ENCODE measurements around the gene CDC14B.
"Not testable (repeated sequence)": the region's sequence is repeated elsewhere in the genome, so short reads cannot be mapped to it uniquely, and the experiment has no call there.

The CDC14B gene

DNA sequence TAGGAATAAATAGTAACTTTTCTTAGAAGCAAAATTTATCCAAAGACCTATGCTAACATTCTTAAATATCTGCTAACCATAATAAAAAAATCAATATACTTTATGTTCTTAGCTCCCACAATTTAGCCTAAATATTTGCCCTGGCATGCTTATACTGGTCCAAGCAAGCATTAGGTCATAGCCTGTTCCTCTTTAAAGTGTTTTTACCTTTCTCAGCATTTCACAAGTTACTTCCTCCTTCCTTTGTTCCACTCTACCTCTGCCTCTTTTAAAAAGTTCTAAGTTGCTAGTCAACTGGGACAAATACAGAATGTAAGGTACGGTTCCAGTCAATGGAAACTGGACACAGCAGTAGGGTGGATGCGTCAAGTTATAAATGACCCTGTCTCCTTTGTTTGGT, 37.4 kb downstream of the CDC14B start:
- not testable (repeated sequence) for DNase-seq

DNA sequence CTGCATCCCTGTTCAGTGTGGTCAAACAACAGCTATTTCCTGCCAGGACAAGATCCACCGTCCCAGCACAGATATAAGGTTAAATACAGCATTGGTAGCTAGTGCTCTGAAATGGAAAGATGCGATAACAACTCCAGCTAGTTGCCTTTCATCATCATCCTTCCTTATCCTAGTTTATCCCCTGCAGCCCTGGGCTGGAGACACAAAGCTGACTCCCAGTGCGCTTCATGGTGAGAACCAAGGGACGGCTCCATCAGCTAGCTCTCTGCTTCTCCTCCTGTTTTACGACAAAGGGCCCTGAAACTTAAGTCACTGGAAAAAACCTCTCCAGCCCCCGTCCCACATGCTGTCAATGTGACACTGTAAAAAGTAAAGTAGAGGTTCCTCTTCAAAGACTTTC, 37.9 kb downstream of the CDC14B start:
- DNase-seq: no peak

DNA sequence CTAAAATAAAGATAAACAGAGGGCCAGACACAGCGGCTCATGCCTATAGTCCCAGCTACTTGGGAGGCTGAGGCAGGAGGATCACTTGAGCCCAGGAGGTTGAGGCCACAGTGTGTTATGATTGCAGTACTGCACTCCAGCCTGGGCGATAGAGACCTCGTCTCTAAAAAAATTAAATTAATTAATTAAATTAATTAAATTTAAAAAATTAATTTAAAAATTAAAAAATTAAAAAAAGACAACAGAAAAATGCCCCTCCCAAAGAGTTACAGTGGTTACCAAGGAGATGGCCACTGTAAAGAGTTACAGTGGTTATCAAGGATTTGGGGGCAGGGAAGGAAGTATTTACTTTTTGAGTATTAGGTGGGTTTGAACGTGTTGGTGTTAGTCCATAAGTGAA, 38.3 kb downstream of the CDC14B start:
- no peak for DNase-seq

DNA sequence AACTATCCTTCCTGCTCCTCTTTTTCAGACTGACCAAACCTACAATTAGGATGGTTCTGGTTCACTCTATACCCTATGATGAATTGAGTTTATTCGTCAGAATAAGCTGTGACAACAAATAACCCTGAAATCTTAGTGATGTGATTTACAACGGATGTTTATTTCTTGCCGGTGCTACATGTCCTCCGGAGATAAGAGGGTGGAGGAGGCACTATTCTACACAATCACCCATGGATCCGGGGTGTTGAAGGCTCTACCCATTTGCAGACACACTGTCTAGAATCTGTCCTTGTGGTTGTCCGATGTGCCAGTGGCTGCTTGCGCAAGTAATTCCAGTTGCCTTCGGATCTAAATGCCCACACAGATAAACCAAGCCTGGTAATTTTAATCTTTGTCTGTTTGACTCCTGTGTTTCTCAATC, 44.7 kb downstream of the CDC14B start:
- DNase-seq: no peak

DNA sequence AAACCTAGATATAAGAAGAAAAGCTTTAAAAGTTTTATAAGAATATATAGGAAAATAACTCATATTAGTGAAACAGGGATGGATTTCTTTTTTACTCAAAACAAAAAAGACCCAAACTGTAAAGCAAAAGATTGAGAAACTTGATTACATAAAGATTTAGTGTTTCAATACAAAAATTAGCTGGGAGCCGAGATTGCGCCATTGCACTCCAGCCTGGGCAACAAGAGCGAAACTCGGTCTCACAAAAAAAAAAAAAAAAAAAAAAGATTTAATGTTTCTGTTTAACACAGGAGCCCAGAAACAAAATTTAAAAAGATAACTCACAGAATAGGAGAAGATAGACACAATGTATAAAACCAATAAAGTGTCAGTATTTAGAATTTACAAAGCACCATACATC, 45.2 kb downstream of the CDC14B start:
- no peak for DNase-seq

DNA sequence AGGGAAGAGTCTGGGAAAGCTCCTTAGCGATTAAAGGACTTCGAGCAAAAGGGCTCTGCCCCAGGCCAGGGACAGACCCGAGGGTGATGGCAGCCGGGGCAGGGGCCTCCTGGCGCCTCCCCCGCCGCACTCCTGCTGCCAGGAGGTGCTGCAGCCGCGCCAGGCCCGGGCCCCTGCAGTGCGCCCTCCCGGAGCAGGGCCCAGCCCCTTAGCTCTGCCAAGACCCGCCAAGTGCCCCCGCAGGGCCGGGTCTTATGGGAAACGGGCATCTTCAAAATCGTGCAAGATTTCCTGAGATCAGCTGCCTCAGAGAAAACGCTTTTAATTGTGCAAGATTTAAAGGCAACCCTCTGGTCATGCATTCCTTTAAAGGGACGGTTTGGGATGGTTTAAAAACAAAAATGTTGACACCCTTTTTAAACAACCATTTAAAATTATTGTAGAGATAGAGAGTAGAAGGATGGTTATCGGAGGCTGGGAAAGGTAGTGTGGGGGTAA, 52.4 kb downstream of the CDC14B start:
- DNase-seq: no peak

DNA sequence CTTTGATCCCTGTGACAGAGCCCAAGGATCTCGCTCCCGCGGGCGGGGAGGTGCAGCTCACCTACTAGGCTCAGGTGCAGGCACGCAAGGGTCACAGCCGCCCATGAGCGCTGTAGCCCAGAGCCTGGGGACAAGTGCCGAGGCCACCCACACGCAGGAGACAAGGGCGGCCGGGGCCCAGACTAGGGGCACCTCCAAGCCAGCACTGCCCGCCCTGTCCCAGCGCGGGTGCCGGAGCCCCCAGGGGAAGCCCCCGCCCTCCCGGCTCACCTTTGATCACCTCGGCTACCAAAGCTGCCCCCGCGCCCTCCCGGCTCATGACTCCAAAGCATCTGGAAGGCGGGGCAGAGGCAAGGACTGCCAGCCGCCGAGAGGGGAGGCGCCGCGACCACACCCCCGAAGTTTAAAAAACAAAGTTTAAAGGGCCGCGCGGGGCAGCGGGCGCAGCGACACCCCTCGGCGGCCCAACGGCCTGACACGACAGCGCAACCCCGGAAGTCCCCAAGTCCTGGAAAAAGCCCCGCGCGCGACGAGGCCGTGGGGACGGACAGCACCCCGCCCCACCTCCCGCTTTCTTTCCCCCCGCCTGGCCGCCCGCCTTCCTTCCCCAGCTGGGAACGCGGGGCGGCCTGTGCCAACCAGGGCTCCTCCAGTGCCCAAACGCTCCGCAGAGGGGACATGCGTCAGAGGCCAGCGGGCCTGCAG, 53.0 kb downstream of the CDC14B start:
- no peak for DNase-seq

DNA sequence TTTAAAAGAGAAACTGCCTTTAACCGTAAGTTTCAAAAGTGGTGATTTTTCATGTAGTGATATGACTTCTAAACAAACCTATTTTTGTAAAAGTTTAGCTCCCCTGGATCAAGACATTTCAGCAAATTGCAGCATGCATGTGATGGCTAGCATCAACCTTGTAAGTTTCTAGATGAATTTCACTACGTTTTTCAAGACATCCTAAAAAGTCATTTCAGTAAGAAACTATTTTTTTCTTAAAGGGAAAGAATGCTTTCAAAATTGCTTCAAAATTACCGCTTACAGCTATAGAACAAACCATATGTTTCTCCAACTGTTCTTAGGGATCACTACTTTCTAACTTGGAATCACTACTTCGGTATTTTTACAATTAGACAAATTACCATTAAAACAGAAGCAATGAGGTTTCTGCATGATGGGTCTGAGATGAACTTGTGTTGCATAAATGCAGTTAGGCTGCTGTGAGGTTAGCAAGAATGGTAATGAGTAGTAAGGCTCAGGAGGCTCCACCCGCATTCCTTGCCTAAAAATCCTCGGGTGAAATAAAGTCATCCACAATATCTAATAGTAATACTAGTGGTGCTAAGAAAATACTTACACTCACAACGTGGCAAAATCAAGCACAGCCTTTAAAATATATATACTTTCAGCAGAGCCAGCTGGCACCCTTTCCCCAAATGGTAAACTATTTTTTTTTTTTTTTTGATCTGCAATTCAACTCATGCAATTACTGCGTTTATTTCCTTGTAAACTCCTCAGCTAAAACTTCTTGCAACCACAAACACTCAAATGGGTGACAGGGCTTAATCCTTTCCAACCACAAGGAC, 53.8 kb downstream of the CDC14B start:
- no peak for DNase-seq

DNA sequence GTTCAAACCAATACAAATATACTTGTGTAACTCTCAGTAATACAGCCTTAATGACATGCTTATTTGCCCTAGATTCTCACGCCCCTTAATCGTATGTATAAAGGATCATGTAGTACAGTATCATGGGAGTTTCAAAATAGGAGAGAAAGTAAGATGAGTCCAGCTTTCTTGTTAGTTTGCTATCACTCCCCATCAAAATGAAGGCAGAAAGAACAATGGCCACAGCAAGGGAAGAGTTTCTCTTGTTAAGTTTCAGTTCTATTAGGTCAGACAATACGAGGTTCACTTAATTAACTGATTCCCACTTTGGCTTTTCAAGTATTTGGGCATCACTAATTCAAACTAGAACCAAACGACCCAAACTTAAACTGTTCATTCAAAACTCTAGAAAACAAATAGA, 55.4 kb downstream of the CDC14B start:
- no peak for DNase-seq

DNA sequence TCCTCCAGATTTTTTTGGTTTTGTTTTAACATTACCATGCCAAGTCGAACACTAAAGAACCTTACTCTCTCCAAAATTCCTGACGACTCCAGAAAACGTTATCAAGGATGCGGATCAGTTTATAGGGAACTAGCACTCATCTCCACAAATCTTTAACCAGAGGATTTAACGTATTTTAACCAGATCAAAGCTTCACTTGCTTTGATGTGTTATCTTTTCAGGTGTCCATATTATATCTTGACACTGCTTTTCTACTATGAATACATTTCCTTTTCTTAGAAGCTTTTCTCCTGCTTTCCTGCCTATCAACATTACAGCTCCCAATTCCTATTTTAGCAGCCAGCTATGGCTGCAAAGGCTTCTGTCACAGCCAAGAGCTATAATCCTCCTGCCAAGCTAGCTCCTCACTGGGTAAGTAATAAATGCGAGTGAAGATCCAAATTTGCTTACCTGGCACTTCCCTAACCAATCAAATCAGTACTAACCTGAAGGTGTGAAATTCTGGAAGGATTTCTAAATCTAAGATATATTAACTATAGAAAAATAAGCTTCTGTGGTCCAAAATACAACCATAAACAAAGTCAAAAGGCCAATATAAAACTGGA, 60.2 kb downstream of the CDC14B start:
- no peak for DNase-seq

DNA sequence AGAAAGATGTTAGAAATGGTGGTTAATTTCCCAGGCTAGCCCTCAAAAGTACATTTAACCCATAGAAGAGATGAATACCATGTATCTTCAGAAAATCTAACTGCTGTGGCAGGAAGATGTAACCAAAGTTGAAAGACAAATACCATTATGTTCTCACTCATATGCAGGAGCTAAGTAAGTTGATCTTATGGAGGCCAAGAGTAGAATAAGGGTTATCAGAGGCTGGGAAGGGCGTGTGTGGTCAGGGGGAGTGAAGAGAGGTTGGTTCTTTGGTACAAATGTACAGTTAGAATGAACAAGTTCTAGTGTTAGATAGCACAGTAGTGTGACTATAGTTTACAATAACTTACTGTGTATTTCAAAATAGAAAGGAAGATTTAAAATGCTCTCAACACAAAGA, 61.7 kb downstream of the CDC14B start:
- DNase-seq: no peak

DNA sequence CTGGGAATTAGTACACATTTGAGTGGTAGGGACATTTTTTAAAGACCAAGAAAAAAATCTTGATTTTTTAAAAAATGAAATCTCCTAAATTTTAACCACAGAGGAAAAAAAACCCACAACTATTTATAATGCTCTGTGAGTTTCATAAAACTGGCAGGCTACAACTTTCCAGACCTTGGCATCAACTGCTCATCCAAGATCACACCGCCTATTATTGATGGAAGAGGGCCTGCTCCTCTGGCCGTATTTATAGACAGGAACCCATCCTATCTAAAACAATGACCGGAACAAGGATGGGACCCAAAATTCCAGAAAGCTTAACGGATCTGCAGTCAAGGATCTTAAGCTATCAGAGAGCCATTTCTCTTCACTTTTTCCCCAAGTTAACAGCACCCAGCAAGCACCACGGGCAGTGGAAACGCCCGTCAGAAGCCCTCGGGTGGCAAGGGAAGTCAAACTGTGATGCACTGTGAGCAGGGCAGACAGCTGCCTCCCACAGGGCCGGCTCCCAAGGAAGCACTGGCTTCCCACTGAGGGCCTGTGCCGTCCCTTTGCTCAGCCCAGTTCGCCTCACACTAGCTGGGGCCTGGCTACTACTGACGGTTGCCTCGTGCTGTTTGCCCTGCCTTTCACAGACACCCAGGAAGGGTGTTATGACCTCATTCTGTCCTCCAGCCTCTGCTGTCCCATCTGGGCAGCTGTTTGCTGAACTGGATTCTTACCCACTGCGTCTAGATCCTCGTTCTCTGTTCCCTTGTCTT, 62.8 kb downstream of the CDC14B start:
- DNase-seq: no peak

DNA sequence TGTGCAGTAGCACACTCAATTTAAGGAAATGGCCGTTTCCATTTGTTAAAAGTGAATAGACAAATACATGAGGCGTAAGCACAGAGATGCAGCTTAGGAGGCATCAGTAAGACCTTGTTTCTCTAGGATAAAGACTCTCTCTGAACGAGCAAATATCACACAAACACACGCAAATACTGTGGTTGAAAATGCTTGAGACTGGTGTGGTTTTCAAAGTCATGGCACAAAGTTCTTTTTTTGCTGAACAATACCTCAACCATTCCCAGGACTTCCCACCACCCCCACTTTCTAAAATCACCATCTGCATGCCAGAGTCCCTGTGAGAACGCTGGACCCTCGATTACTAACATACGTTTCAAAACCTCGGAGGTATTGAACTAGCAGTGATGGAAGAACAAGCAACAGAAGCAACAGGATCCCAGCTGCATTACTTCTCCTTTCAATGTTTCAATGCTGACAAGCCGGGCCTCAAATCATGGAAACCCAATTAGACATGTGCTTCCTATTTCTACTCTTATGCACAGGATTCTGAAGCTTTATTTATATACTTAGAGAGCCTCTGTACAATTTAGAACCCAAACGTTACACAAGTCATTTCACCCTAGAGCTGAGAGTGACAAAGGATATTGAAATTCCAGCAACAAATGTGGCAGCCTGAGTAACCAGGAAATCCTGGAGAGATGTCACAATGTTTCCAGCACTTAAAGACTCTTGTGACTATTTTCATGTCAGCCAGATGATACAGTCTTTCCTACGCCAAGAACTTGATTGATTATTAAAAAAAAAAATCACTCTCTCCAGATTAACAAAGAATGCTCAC, 63.9 kb downstream of the CDC14B start:
- no peak for DNase-seq

DNA sequence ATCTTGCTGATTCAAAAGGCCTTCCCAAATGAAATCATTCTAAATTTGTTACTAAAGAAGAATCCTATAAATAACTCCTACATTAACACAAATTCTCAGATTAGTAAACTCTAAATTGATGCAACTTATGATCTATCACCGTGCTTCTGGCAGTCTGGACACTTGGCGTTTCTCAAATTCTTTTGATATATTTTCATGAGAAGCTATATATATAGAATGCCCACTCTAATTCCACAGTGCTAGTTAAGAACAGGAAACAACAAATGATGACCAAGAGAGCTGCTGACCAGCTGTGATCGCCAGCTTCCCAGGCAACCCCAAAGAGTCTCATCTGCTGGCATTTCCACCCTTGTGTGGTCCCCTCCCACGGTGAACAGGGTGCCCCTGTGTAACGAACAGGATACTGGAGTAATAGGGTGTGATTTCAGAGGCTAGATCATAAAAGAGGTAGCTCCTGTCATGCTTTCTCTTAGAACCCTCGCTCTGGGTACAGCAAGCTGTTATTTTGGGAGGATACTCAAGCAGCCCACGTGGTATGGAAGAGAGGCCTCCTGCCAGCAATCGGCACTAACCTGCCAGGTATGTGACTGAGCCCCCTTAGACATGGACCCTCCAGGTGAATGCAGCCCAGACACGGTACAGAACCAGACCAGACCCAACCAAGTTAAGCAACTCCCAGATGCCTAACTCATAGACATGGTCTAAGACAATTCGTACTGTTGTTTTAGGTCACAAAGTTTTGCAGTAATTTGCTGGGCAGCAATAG, 64.7 kb downstream of the CDC14B start:
- DNase-seq: no peak

DNA sequence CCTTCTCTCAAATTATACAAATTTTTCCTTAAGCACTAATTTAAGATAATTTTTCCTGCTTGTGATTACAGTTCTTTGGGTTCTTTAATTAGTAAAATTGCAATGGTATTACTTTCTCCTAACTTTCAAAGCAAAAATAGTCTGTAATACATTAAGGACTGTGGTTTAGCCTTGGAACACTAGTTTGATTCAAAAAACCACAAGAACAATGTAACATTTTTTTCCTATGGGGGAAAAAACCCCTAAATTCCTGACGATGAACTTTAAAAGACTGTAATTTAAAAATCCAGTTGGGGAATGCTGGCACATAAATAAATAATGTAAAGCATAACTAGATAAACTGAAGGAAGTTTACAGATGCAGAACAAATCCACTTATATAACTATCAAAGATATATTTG, 65.3 kb downstream of the CDC14B start:
- no peak for DNase-seq

DNA sequence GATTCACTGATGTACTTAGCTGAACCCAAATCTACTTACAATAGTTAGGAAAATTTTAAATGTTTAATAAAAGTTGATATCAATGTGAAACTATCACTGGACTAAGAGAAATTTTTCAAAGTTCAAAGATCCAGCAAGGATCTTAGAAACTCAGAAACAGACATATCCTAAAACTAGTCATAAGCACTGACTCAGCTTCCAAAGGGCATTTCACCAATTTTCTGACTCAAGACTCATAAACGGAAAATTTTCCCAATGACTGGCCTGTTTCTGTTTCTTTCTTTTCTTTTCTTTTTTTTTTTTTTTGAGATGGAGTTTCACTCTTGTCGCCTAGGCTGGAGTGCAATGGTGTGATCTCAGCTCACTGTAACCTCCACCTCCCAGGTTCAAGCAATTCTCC, 66.6 kb downstream of the CDC14B start:
- DNase-seq: no peak

DNA sequence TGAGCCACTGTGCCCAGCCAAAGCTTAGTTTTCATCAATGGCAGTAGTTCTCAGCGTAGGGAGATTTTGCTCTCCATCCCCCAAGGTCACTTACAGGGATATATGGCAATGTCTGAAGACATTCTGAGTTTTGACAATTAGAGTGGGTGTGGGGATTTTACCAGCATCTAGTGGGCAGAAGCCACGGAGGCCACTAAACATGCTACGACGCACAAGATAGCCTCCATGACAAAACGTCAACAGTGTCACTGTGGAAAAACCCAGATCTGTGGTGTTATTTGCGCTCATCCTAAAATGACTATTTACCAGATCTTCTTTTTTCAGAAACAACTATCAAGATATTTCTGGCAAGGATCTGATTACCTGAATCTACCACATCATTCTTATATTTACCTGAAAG, 68.2 kb downstream of the CDC14B start:
- DNase-seq: no peak

DNA sequence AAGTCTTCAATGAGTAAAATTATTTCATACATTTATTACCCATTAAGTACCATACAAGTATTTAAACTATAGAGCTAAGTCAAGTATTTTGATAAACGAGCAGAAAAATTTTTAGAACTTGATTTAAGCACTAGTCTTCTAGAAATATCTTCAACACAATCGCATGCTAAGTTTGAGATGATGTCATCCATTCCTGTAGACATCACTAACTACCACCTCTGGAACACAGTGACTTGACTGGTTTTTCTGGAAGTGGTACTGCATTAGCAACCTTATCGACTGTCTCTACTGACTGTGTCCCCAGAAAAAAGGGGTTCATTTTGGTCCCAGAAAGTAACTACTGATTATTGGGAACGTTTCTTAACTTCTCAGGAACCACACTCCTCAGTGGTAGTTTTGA, 69.0 kb downstream of the CDC14B start:
- no peak for DNase-seq

DNA sequence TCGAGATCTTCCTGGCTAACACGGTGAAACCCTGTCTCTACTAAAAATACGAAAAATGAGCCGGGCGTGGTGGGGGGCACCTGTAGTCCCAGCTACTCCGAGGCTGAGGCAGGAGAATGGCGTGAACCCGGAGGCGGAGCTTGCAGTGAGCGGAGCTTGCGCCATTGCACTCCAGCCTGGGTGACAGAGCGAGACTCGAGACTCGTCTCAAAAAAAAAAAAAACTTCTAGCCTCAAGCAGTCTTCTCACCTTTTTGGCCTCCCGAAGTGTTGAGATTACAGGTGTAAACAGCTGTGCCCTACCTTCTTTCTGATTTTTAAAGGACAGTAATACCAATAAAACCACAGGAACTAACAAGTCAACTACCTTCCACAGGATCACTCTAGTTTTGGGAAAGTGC, 76.5 kb downstream of the CDC14B start:
- not testable (repeated sequence) for DNase-seq

DNA sequence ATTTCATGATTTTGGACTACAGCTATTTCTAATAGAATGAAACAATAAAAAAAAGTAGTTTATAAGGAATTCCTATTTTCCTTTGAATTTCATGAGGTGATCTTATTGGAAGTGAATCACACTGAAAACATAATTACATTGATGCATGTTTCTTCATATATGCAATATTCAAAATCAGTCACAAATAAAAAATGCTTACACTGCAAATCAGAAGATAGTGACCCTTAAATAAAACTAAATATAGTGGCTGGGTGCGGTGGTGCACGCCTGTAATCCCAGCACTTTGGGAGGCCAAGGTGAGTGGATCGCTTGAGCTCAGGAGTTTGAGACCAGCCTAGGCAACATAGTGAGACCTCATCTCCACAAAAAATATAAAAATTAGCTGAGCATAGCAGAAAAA, 79.5 kb downstream of the CDC14B start:
- DNase-seq: no peak

DNA sequence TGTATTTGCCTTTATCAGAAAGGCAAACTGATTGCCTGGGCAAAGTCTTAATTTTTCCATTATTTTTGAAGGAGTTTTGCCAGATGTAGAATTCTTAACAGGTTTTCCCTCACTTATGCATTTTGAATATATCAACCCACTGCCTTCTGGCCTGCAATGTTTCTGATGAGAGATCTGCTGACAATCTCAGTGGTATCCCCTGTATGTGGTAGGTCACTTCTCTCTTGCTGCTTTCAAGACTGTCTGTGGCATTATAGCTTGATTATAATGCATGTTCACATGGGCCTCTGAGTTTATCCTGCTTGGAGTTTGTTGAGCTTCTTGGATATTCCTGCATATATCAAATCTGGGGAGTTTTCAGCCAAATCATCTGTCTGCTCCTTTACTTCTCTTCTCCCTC, 87.5 kb downstream of the CDC14B start:
- no peak for DNase-seq

DNA sequence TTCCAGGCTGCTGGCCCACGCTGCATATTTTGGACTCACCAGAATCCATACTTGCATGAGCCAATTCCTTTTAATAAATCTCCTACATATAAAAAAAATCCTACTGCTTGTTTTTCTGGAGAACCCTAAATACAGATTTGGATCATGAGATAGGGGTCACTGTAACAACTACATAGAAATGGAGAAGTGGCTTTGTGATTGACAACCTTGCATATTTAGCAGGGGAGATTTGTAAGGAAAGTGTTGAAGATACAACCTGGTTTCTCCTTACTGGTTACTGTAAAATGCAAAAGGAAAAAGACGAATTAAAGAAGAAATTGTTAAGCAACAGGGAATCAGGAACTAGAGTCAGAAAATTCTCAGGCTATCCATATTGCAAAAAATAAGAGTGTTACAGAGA, 94.9 kb downstream of the CDC14B start:
- no peak for DNase-seq

Data from NCI-H446 (cell line).